Femur (tissue), 1 donor: ENCODE results near the gene C1orf21.

ENCODE experiments used
- DNase-seq: peaks from one replicate; pipeline ENCODE4 v3.0.0-alpha.2; 2017

The C1orf21 gene

GRCh38 chr1:184416946-184417345 lies 30.1 kb downstream of the C1orf21 start:
- DNase-seq = no peak

GRCh38 chr1:184417916-184418315 lies 31.1 kb downstream of the C1orf21 start:
- DNase-seq = no peak

- DNase-seq = no peak
Measured at GRCh38 chr1:184418652-184419349, 32.0 kb downstream of the C1orf21 start.

GRCh38 chr1:184419350-184420161 lies 32.7 kb downstream of the C1orf21 start:
- DNase-seq = no peak

- no peak for DNase-seq
Measured at GRCh38 chr1:184422490-184423233, 35.8 kb downstream of the C1orf21 start.

- DNase-seq = no peak
Measured at GRCh38 chr1:184423649-184424048, 36.8 kb downstream of the C1orf21 start.

- no peak for DNase-seq
Measured at GRCh38 chr1:184424157-184424556, 37.3 kb downstream of the C1orf21 start.

- DNase-seq = no peak
Measured at GRCh38 chr1:184424945-184425344, 38.1 kb downstream of the C1orf21 start.

- DNase-seq = no peak
Measured at GRCh38 chr1:184425449-184426277, 38.8 kb downstream of the C1orf21 start.

GRCh38 chr1:184426278-184426674 lies 39.4 kb downstream of the C1orf21 start:
- DNase-seq = no peak

GRCh38 chr1:184427722-184428121 lies 40.9 kb downstream of the C1orf21 start:
- DNase-seq = no peak

GRCh38 chr1:184428604-184429003 lies 41.8 kb downstream of the C1orf21 start:
- no peak for DNase-seq

GRCh38 chr1:184429335-184429734 lies 42.5 kb downstream of the C1orf21 start:
- no peak for DNase-seq

- DNase-seq = no peak
Measured at GRCh38 chr1:184433956-184434502, 47.2 kb downstream of the C1orf21 start.

GRCh38 chr1:184437291-184437690 lies 50.5 kb downstream of the C1orf21 start:
- DNase-seq = no peak

- no peak for DNase-seq
Measured at GRCh38 chr1:184438363-184438762, 51.5 kb downstream of the C1orf21 start.

GRCh38 chr1:184442260-184442659 lies 55.4 kb downstream of the C1orf21 start:
- DNase-seq = no peak

- no peak for DNase-seq
Measured at GRCh38 chr1:184443201-184443600, 56.4 kb downstream of the C1orf21 start.

GRCh38 chr1:184443624-184444023 lies 56.8 kb downstream of the C1orf21 start:
- no peak for DNase-seq

- DNase-seq = no peak
Measured at GRCh38 chr1:184445997-184446396, 59.2 kb downstream of the C1orf21 start.

GRCh38 chr1:184447651-184448185 lies 60.9 kb downstream of the C1orf21 start:
- DNase-seq = no peak

- no peak for DNase-seq
Measured at GRCh38 chr1:184449916-184450315, 63.1 kb downstream of the C1orf21 start.
